Measurements from ENCODE around the gene KLHL7. TPM values are rescaled to one million over a fixed set of nuclear protein-coding genes. Genes with fewer than 3 reads are reported as not detected.
"Not testable (repeated sequence)": the region's sequence is repeated elsewhere in the genome, so short reads cannot be mapped to it uniquely, and the experiment has no call there.

KLHL7 gene
- total RNA-seq, 1 donor from 2014 or later, result 13.1 TPM

- intact Hi-C loops (cut with micrococcal nuclease), result loop anchor here (5.0 to 10.0 kb wide), 7 partner anchors 240 to 1680 kb away; partner anchors contain the start of genes CCDC126, FAM221A, PALS2 and SP4
Measured at GRCh38 chr7:23106823-23107663, 1.5 kb downstream of the KLHL7 start.

- intact Hi-C loops (cut with micrococcal nuclease), result loop anchor here (5.0 to 10.0 kb wide), 7 partner anchors 240 to 1680 kb away; partner anchors contain the start of genes CCDC126, FAM221A, PALS2 and SP4
Measured at GRCh38 chr7:23107781-23108180, 2.2 kb downstream of the KLHL7 start.

- intact Hi-C loops (cut with micrococcal nuclease), result loop anchor here (5.0 to 10.0 kb wide), 7 partner anchors 238 to 1682 kb away; partner anchors contain the start of genes CCDC126, FAM221A, PALS2 and SP4
Measured at GRCh38 chr7:23108995-23109394, 3.4 kb downstream of the KLHL7 start.

GRCh38 chr7:23109470-23109869 lies 3.9 kb downstream of the KLHL7 start:
- intact Hi-C loops (cut with micrococcal nuclease), result loop anchor here (5.0 to 10.0 kb wide), 7 partner anchors 238 to 1682 kb away; partner anchors contain the start of genes CCDC126, FAM221A, PALS2 and SP4

- intact Hi-C loops (cut with micrococcal nuclease), result no loop called here
Measured at GRCh38 chr7:23114896-23115295, 9.3 kb downstream of the KLHL7 start.

GRCh38 chr7:23115991-23116390 lies 10.4 kb downstream of the KLHL7 start:
- intact Hi-C loops (cut with micrococcal nuclease), result no loop called here

- intact Hi-C loops (cut with micrococcal nuclease), result no loop called here
Measured at GRCh38 chr7:23117841-23118240, 12.3 kb downstream of the KLHL7 start.

GRCh38 chr7:23120106-23120505 lies 14.5 kb downstream of the KLHL7 start:
- intact Hi-C loops (cut with micrococcal nuclease), result no loop called here

- intact Hi-C loops (cut with micrococcal nuclease), result no loop called here
Measured at GRCh38 chr7:23121165-23121564, 15.6 kb downstream of the KLHL7 start.

- intact Hi-C loops (cut with micrococcal nuclease), result no loop called here
Measured at GRCh38 chr7:23123007-23123406, 17.4 kb downstream of the KLHL7 start.

- intact Hi-C loops (cut with micrococcal nuclease), result no loop called here
Measured at GRCh38 chr7:23123465-23123864, 17.9 kb downstream of the KLHL7 start.

- intact Hi-C loops (cut with micrococcal nuclease), result no loop called here
Measured at GRCh38 chr7:23129036-23129435, 23.5 kb downstream of the KLHL7 start.

GRCh38 chr7:23131799-23132198 lies 26.2 kb downstream of the KLHL7 start:
- intact Hi-C loops (cut with micrococcal nuclease), result not testable (repeated sequence)

GRCh38 chr7:23133797-23134196 lies 28.2 kb downstream of the KLHL7 start:
- intact Hi-C loops (cut with micrococcal nuclease), result no loop called here

GRCh38 chr7:23135755-23136154 lies 30.2 kb downstream of the KLHL7 start:
- intact Hi-C loops (cut with micrococcal nuclease), result no loop called here

GRCh38 chr7:23136216-23136615 lies 30.6 kb downstream of the KLHL7 start:
- intact Hi-C loops (cut with micrococcal nuclease), result no loop called here

GRCh38 chr7:23157679-23158078 lies 52.1 kb downstream of the KLHL7 start:
- intact Hi-C loops (cut with micrococcal nuclease), result no loop called here

- intact Hi-C loops (cut with micrococcal nuclease), result no loop called here
Measured at GRCh38 chr7:23158546-23158945, 53.0 kb downstream of the KLHL7 start.

- intact Hi-C loops (cut with micrococcal nuclease), result no loop called here
Measured at GRCh38 chr7:23161482-23161881, 55.9 kb downstream of the KLHL7 start.

- intact Hi-C loops (cut with micrococcal nuclease), result no loop called here
Measured at GRCh38 chr7:23164846-23165245, 59.3 kb downstream of the KLHL7 start.

GRCh38 chr7:23165316-23165715 lies 59.7 kb downstream of the KLHL7 start:
- intact Hi-C loops (cut with micrococcal nuclease), result no loop called here

- intact Hi-C loops (cut with micrococcal nuclease), result no loop called here
Measured at GRCh38 chr7:23167691-23168090, 62.1 kb downstream of the KLHL7 start.

Measured in T-helper 1 cell treated with Interleukin-12 subunit alpha and Interleukin-12 subunit beta and Interleukin-4 antibody, amounts not matched to agents 30 ng/mL and 1 ng/mL, for 36 hours (primary cell).